Skeletal muscle tissue (tissue), 4 donors: ENCODE measurements around the gene KLF12. TPM values are rescaled to one million over a fixed set of nuclear protein-coding genes. Genes with fewer than 3 reads are reported as not detected.

ENCODE experiments used
- H3K27ac ChIP-seq: one replicate; pipeline ENCODE4 v1.7.0; 2013; ENCODE audit warnings: mild to moderate bottlenecking, low read depth, low read length, inconsistent platforms
- H3K27me3 ChIP-seq, 3 donors: one replicate each; pipeline ENCODE4 v1.7.0; 2013; ENCODE audit warnings: low read length in 3 of 3; ENCODE audit not compliant: control insufficient read depth in 3 of 3, insufficient read depth in 3 of 3
- H3K36me3 ChIP-seq, 3 donors: one replicate each; pipeline ENCODE4 v1.7.0; 2013; ENCODE audit warnings: low read length in 3 of 3; ENCODE audit not compliant: control insufficient read depth in 3 of 3, insufficient read depth in 3 of 3
- H3K4me1 ChIP-seq, 3 donors: one replicate each; pipeline ENCODE4 v1.7.0; 2013; ENCODE audit warnings: low read length in 3 of 3, mild to moderate bottlenecking in 3 of 3; ENCODE audit not compliant: control insufficient read depth in 3 of 3, insufficient read depth in 3 of 3
- H3K4me3 ChIP-seq, 3 donors: one replicate each; pipeline ENCODE4 v1.7.0; 2013; ENCODE audit warnings: low read length in 3 of 3
- H3K9ac ChIP-seq, 3 donors: one replicate each; pipeline ENCODE4 v1.7.0; 2013; ENCODE audit warnings: low read length in 3 of 3, mild to moderate bottlenecking in 3 of 3, moderate library complexity in 2 of 3, low read depth in 1 of 3
- H3K9me3 ChIP-seq, 3 donors: one replicate each; pipeline ENCODE4 v1.7.0; 2013; ENCODE audit warnings: low read length in 3 of 3; ENCODE audit not compliant: control insufficient read depth in 3 of 3
- total RNA-seq: library from RNA; depleted of rRNA; stranded (reverse); fragments of >200 nt; gene quantifications from one replicate; pipeline ENCODE4 v1.2.3, GENCODE V29; 2014
- donor health status: Osteomylitis.

KLF12 gene
- total RNA-seq, 1 donor from 2014 or later = 18.3 TPM

GRCh38 chr13:74158571-74159352 is 24.6 kb upstream of the KLF12 start:
- no peaks in the 10 kb centered on the region for H3K36me3 ChIP-seq
- H3K9ac ChIP-seq = no peak overlapping the region
- H3K4me1 ChIP-seq = no peaks in the 10 kb centered on the region
- H3K27ac ChIP-seq = no peak overlapping the region
- no peaks in the 10 kb centered on the region for H3K9me3 ChIP-seq
- H3K27me3 ChIP-seq = no peaks in the 10 kb centered on the region
- H3K4me3 ChIP-seq = no peak overlapping the region

GRCh38 chr13:74158028-74158427 is 23.8 kb upstream of the KLF12 start:
- no peak overlapping the region for H3K9ac ChIP-seq
- no peaks in the 10 kb centered on the region for H3K36me3 ChIP-seq
- no peaks in the 10 kb centered on the region for H3K27me3 ChIP-seq
- no peak overlapping the region for H3K4me3 ChIP-seq
- no peak overlapping the region for H3K27ac ChIP-seq
- H3K4me1 ChIP-seq = no peaks in the 10 kb centered on the region
- no peaks in the 10 kb centered on the region for H3K9me3 ChIP-seq

GRCh38 chr13:74154981-74155380 is 20.8 kb upstream of the KLF12 start:
- Histone ChIP-seq H3K27ac (no peak overlapping the region), H3K36me3 (no peaks in the 10 kb centered on the region), H3K27me3 (no peaks in the 10 kb centered on the region), H3K9ac (no peak overlapping the region), H3K4me3 (no peak overlapping the region), H3K9me3 (no peaks in the 10 kb centered on the region), H3K4me1 (no peaks in the 10 kb centered on the region)

- no peak overlapping the region for H3K9ac ChIP-seq
- H3K4me1 ChIP-seq = no peaks in the 10 kb centered on the region
- H3K4me3 ChIP-seq = no peak overlapping the region
- no peaks in the 10 kb centered on the region for H3K36me3 ChIP-seq
- H3K27ac ChIP-seq = no peak overlapping the region
- H3K9me3 ChIP-seq = no peaks in the 10 kb centered on the region
- H3K27me3 ChIP-seq = no peaks in the 10 kb centered on the region
These were observed 19.1 kb upstream of the KLF12 start for GRCh38 chr13:74153316-74153715.

GRCh38 chr13:74151859-74152258 is 17.7 kb upstream of the KLF12 start:
- H3K27me3 ChIP-seq = no peaks in the 10 kb centered on the region
- no peaks in the 10 kb centered on the region for H3K9me3 ChIP-seq
- H3K4me3 ChIP-seq = no peak overlapping the region
- H3K27ac ChIP-seq = no peak overlapping the region
- H3K4me1 ChIP-seq = no peaks in the 10 kb centered on the region
- no peak overlapping the region for H3K9ac ChIP-seq
- no peaks in the 10 kb centered on the region for H3K36me3 ChIP-seq

GRCh38 chr13:74148352-74148751 is 14.1 kb upstream of the KLF12 start:
- H3K9ac ChIP-seq = no peak overlapping the region
- no peak overlapping the region for H3K4me3 ChIP-seq
- H3K27me3 ChIP-seq = no peaks in the 10 kb centered on the region
- no peak overlapping the region for H3K27ac ChIP-seq
- no peaks in the 10 kb centered on the region for H3K36me3 ChIP-seq
- H3K9me3 ChIP-seq = no peaks in the 10 kb centered on the region
- no peaks in the 10 kb centered on the region for H3K4me1 ChIP-seq

GRCh38 chr13:74145249-74145975 is 11.2 kb upstream of the KLF12 start:
- no peak overlapping the region for H3K9ac ChIP-seq
- no peaks in the 10 kb centered on the region for H3K4me1 ChIP-seq
- H3K36me3 ChIP-seq = no peaks in the 10 kb centered on the region
- H3K27ac ChIP-seq = no peak overlapping the region
- H3K9me3 ChIP-seq = no peaks in the 10 kb centered on the region
- no peaks in the 10 kb centered on the region for H3K27me3 ChIP-seq
- no peak overlapping the region for H3K4me3 ChIP-seq

- Histone ChIP-seq H3K4me1 (no peaks in the 10 kb centered on the region), H3K27ac (no peak overlapping the region), H3K36me3 (no peaks in the 10 kb centered on the region), H3K4me3 (no peak overlapping the region), H3K9ac (no peak overlapping the region), H3K27me3 (no peaks in the 10 kb centered on the region), H3K9me3 (no peaks in the 10 kb centered on the region)
These were observed 10.1 kb upstream of the KLF12 start for GRCh38 chr13:74144269-74144668.

- H3K9me3 ChIP-seq = no peaks in the 10 kb centered on the region
- H3K4me1 ChIP-seq = no peaks in the 10 kb centered on the region
- no peaks in the 10 kb centered on the region for H3K36me3 ChIP-seq
- H3K27ac ChIP-seq = no peak overlapping the region
- H3K27me3 ChIP-seq = no peaks in the 10 kb centered on the region
- no peak overlapping the region for H3K4me3 ChIP-seq
- no peak overlapping the region for H3K9ac ChIP-seq
These were observed 8.1 kb upstream of the KLF12 start for GRCh38 chr13:74142257-74142656.

- Histone ChIP-seq H3K36me3 (no peaks in the 10 kb centered on the region), H3K9ac (no peak overlapping the region), H3K27ac (no peak overlapping the region), H3K9me3 (no peaks in the 10 kb centered on the region), H3K27me3 (no peaks in the 10 kb centered on the region), H3K4me1 (peaks cover 3 to 7% (median 6%) of the 10 kb centered on the region in 3 donors), H3K4me3 (no peak overlapping the region)
These were observed 4.0 kb upstream of the KLF12 start for GRCh38 chr13:74138241-74138640.
